Uterus (tissue), 4 donors: ENCODE data around the gene ZNF574. TPM values are rescaled to one million over a fixed set of nuclear protein-coding genes. Genes with fewer than 3 reads are reported as not detected.
"Not testable (repeated sequence)": the region's sequence is repeated elsewhere in the genome, so short reads cannot be mapped to it uniquely, and the experiment has no call there.

Experiments
- DNase-seq, 2 donors: peaks; one replicate each; pipeline ENCODE4 v3.0.0-alpha.2; 2019 to 2020
- H3K27ac ChIP-seq, 2 donors: fragments of 200-600 bp; sonication (generic); 1 replicate in 1 of 2; 2 replicates in 1 of 2; pipeline ENCODE4 v1.5.1; 2016 to 2018
- H3K27me3 ChIP-seq, 2 donors: fragments of 200-600 bp; sonication (generic); one replicate each; pipeline ENCODE4 v1.5.1; 2018 to 2019; ENCODE audit warnings: control low read depth in 1 of 2
- H3K36me3 ChIP-seq, 2 donors: fragments of 200-600 bp; sonication (generic); one replicate each; pipeline ENCODE4 v1.5.1; 2019; ENCODE audit warnings: control low read depth in 1 of 2
- H3K4me1 ChIP-seq, 2 donors: fragments of 200-600 bp; sonication (generic); one replicate each; pipeline ENCODE4 v1.5.1; 2018 to 2019; ENCODE audit warnings: control low read depth in 1 of 2
- H3K4me3 ChIP-seq, 2 donors: fragments of 200-600 bp; sonication (generic); 1 replicate in 1 of 2; 2 replicates in 1 of 2; pipeline ENCODE4 v1.5.1; 2018 to 2019; ENCODE audit warnings: mild to moderate bottlenecking in 1 of 2
- H3K9me3 ChIP-seq, 2 donors: fragments of 200-600 bp; sonication (generic); one replicate each; pipeline ENCODE4 v1.5.1; 2019; ENCODE audit warnings: control low read depth in 1 of 2
- POLR2A ChIP-seq, 2 donors: fragments of 450-650 bp; IDR thresholded peaks; one replicate each; pipeline ENCODE4 v1.6.1; 2016; ENCODE audit warnings: antibody characterized with exemption in 2 of 2, mild to moderate bottlenecking in 1 of 2, moderate library complexity in 1 of 2
- intact Hi-C: fragments of 100-400 bp; cut with DNase I; formaldehyde crosslinking; loops from one replicate; pipeline ENCODE4 v1.15.1; 2023; ENCODE audit warnings: low total_unique reads
- total RNA-seq, 4 donors: library from RNA; depleted of rRNA in 3 of 4; stranded (reverse); fragments of >200 nt in 3 of 4; gene quantifications; one replicate each; pipeline versions ENCODE4 v1.1.0 to v1.2.4, GENCODE V29; 2014 to 2023
- TF ChIP-seq, protein P1 (sequence below), 4 experiments: fragments of 200-600 bp in 2 of 4; fragments of 450-650 bp in 2 of 4; sonication (generic) in 2 of 4; IDR thresholded peaks; one replicate each; pipeline ENCODE4 v1.5.1; 2016 to 2019; ENCODE audit warnings: antibody characterized with exemption in 4 of 4, mild to moderate bottlenecking in 2 of 4, moderate library complexity in 1 of 4
- donor health status: DM: yes; HTN: yes; CAD: no.

ZNF574 gene
- total RNA-seq, 4 donors from 2014 or later: 5.6 to 19.9 (median 14.1) TPM

DNA sequence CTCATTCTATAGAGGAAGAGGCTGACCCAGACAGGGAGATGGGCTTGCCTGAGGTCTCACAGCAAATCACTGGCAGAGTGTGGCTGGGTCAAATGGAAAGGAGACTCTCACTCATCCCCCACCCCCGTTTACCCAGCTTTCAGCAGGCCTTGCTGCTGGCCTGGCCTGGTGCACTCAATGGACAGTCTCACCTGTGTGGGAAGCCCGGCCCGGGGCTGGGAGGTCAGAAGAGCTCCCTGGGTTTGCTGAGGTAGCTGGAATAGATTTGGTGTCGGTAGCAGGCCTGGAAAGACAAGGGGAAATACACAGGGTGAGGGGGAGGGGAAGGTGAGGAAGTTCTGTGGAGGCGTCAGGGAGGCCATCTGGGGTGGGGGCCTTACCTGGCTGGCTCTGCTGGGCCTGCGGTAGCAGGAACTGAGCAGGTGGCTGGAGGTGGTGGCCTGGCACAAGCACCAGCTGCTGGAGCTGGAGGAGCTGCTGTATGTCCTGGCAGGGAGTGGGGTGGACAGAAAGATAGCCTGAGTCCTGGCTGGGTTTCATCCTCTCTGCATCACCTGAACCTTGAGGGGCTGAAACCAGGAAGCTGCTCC is 23.5 kb downstream of the ZNF574 start:
- Histone ChIP-seq H3K36me3 (no peaks in the 10 kb centered on the region), H3K27ac (no peak overlapping the region), H3K27me3 (no peaks in the 10 kb centered on the region), H3K9me3 (no peaks in the 10 kb centered on the region), H3K4me1 (no peaks in the 10 kb centered on the region), H3K4me3 (no peak overlapping the region)
- DNase-seq: no peak
- intact Hi-C loops: no loop called here
- no peak for TF ChIP-seq POLR2A (IDR thresholded peaks at IDR 0.05)
- TF ChIP-seq, protein P1, sequence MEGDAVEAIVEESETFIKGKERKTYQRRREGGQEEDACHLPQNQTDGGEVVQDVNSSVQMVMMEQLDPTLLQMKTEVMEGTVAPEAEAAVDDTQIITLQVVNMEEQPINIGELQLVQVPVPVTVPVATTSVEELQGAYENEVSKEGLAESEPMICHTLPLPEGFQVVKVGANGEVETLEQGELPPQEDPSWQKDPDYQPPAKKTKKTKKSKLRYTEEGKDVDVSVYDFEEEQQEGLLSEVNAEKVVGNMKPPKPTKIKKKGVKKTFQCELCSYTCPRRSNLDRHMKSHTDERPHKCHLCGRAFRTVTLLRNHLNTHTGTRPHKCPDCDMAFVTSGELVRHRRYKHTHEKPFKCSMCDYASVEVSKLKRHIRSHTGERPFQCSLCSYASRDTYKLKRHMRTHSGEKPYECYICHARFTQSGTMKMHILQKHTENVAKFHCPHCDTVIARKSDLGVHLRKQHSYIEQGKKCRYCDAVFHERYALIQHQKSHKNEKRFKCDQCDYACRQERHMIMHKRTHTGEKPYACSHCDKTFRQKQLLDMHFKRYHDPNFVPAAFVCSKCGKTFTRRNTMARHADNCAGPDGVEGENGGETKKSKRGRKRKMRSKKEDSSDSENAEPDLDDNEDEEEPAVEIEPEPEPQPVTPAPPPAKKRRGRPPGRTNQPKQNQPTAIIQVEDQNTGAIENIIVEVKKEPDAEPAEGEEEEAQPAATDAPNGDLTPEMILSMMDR (IDR thresholded peaks at IDR 0.05): no peak

DNA sequence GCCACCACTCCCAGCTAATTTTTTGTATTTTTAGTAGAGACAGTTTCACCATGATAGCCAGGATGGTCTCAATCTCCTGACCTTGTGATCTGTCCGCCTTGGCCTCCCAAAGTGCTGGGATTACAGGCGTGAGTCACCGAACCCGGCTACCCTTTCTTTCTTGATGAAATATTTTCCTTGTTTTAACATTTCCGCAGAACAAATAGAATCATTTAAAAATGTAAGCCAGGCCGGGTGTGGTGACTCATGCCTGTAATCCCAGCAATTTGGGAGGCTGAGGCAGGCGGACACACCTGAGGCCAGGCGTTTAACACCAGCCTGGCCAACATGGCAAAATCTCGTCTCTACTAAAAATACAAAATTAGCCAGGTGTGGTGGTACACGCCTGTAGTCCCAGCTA is 24.3 kb downstream of the ZNF574 start:
- H3K4me1 ChIP-seq, H3K4me3 ChIP-seq, H3K27me3 ChIP-seq, DNase-seq, intact Hi-C loops, H3K36me3 ChIP-seq, H3K27ac ChIP-seq, H3K9me3 ChIP-seq: not testable (repeated sequence)

DNA sequence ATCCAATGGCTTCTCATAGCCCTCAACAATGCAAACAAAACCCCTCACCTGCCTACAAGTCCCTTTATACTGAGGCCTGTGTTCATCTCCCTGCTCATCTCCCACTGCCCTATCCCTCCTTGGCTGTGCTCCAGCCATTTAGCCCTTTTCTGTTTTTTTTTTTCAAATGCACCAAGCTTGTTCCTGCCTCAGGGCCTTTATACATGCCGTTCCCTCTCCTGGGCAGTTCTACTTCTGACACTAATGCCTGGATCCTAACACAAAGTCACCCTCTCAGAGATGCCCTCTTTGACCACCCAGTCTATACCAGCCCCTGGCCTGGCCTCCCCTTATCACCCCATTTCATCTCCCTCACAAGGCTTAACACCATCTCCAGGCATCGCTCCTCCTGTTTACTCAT is 26.9 kb downstream of the ZNF574 start:
- TF ChIP-seq, protein P1 (IDR thresholded peaks at IDR 0.05): no peak
- TF ChIP-seq POLR2A (IDR thresholded peaks at IDR 0.05): no peak
- no peak overlapping the region for H3K27ac ChIP-seq
- H3K4me1 ChIP-seq: no peaks in the 10 kb centered on the region
- H3K4me3 ChIP-seq: no peak overlapping the region
- H3K9me3 ChIP-seq: no peaks in the 10 kb centered on the region
- intact Hi-C loops: no loop called here
- H3K36me3 ChIP-seq: no peaks in the 10 kb centered on the region
- no peaks in the 10 kb centered on the region for H3K27me3 ChIP-seq
- DNase-seq: no peak

DNA sequence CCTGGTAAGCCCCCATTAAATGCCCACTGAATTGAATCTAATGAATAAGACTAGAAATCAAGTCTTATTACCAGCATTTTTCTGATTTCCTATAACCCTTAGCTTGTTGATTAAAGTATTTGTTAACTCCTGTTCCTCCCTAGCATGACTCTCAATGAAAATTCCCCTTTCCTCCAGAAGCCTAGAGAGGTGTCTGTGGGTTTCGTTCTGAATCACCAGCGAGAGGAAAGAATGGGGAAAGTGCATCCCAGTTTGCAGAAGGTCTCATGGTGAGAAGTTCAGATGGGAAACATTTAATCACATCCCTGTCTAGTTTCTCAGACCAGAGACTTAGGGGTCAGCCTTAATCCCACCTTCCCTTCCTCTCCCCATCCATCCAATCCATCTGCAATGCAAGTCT is 29.4 kb downstream of the ZNF574 start:
- H3K27ac ChIP-seq: no peak overlapping the region
- intact Hi-C loops: no loop called here

DNA sequence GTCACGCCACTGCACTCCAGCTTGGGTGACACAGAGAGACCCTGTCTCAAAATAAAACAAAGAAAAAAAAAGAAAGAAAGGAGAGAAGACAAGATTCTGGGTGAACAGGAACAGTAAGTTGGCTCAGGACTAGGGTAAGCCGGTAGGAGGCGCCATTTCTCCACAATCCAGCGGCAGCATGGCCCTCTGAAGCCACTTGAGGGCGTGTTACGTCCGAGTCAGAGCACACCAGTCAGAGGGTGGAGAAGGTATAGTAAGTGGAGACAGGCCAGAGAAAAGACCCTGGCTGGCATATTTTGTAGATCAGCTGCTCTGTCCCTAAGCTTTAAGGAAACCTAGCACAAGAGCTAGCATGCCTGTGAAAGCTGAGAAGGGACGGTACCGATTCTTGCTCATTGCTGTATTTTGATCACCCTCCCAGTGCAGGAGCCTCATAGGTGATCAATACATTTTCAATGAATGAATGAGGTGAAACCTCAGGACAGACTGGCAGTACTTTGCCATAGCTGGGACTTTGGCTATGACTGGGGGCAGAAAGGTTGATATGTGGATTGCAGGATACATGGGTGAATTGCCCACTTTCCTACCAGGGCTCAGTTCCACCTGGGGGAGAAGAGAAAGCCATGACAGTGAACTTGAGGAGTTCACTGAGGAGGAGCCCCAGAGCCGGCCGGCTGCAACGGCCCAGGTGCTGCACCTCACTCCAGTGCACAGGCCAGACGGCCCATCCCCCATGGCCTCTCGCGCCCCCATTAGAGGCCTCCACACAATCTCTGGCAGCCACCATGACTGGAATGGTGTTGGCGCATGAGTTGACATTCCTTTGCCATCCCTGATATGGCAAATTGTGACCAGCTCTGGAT is 32.8 kb downstream of the ZNF574 start:
- intact Hi-C loops: no loop called here

More for the DNA sequence above, 29.4 kb downstream of the ZNF574 start:
- Histone ChIP-seq H3K27me3 (no peaks in the 10 kb centered on the region), H3K4me1 (no peaks in the 10 kb centered on the region), H3K9me3 (no peaks in the 10 kb centered on the region), H3K36me3 (no peaks in the 10 kb centered on the region), H3K4me3 (no peak overlapping the region)
- TF ChIP-seq, protein P1 (IDR thresholded peaks at IDR 0.05): no peak
- no peak for DNase-seq

More for the DNA sequence above, 32.8 kb downstream of the ZNF574 start:
- no peaks in the 10 kb centered on the region for H3K27me3 ChIP-seq
- H3K9me3 ChIP-seq: no peaks in the 10 kb centered on the region
- no peak for TF ChIP-seq POLR2A (IDR thresholded peaks at IDR 0.05)
- TF ChIP-seq, protein P1 (IDR thresholded peaks at IDR 0.05): peak; percentile 34 to 71 (median 56)
- no peak overlapping the region for H3K27ac ChIP-seq
- no peaks in the 10 kb centered on the region for H3K4me1 ChIP-seq
- DNase-seq: peak; percentile 47
- no peak overlapping the region for H3K4me3 ChIP-seq
- H3K36me3 ChIP-seq: no peaks in the 10 kb centered on the region
